ENCODE results near the gene PANK2. TPM values are rescaled to one million over a fixed set of nuclear protein-coding genes. Genes with fewer than 3 reads are reported as not detected.

PANK2 gene
- 37.8 and 45.5 TPM in 2 replicates for total RNA-seq

GRCh38 chr20:3888622-3889488 lies at the start of gene PANK2:
Gene PANK2, plus strand, starts transcription at chr20:3889387.

GRCh38 chr20:3846740-3847428 lies 42.3 kb upstream of the PANK2 start, which contains the start of gene MAVS:
Gene MAVS, plus strand, starts transcription at chr20:3846834. Its CDS starts 7,791 bp downstream, at chr20:3854625.

Other genes with a start within 250 kb of the PANK2 start
- gene GFRA4, start 226.0 kb upstream of the PANK2 start, total RNA-seq: not detected in 2 replicates
- gene ADAM33, start 207.4 kb upstream of the PANK2 start, total RNA-seq: 19.6 and 22.2 TPM in 2 replicates
- not detected in 2 replicates for gene SIGLEC1, start 176.8 kb upstream of the PANK2 start, total RNA-seq
- gene HSPA12B, start 156.7 kb upstream of the PANK2 start, total RNA-seq: 0.18 TPM in 1 of 2 replicates, not detected in the other
- gene ADISSP, start 121.6 kb upstream of the PANK2 start, total RNA-seq: 68.9 and 87.9 TPM in 2 replicates
- gene SPEF1, start 107.9 kb upstream of the PANK2 start, total RNA-seq: 4.6 TPM in 1 of 2 replicates, not detected in the other
- 97.8 and 99.5 TPM in 2 replicates for gene CENPB, start 102.6 kb upstream of the PANK2 start, total RNA-seq
- gene CDC25B, start 93.1 kb upstream of the PANK2 start, total RNA-seq: 42.7 and 44.1 TPM in 2 replicates
- gene AP5S1, start 68.8 kb upstream of the PANK2 start, total RNA-seq: 23.1 and 24.6 TPM in 2 replicates
- 17.9 and 19.9 TPM in 2 replicates for gene MAVS, start 42.6 kb upstream of the PANK2 start, total RNA-seq
- 22.2 and 30.8 TPM in 2 replicates for gene RNF24, start 126.2 kb downstream of the PANK2 start, total RNA-seq

Measured in myometrial cell (primary cell).